ENCODE data around the gene PLD2.

DNA sequence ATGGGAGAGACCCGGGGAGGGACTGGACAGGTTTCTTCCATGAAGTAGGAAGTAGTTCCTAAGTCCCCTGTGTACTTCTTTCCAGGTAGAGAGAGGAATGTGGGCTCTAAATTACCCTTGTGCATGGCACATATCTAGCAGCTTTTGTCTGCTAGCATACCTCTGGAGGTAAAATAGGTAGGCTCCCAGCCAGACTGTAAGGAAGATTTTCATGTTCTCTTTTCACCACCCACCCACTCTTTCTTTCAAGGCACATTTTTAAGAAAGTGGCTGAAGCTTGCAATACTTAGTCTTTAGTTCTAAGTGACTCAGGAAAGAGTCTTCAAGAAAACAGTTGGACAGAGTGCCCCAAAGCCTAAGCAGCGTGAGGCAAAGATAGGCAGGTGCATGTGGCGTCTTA lies 35.4 kb downstream of the PLD2 start:
- no peak for TF ChIP-seq YY1 (IDR thresholded peaks at IDR 0.05; ENCODE audit: insufficient read depth, insufficient read length)
- TF ChIP-seq SUZ12 (IDR thresholded peaks at IDR 0.05; ENCODE audit: extremely low read depth, insufficient read depth, insufficient read length) = no peak
